ENCODE data around the gene MN1.

The MN1 gene

GRCh38 chr22:27754888-27755480 is 46.6 kb downstream of the MN1 start:
- no peaks in the 10 kb centered on the region for H3K9me3 ChIP-seq (ENCODE audit: control insufficient read depth, insufficient read depth, low read length)
- H3K4me3 ChIP-seq (ENCODE audit: low read depth, low read length), result no peak overlapping the region
- no peaks in the 10 kb centered on the region for H3K36me3 ChIP-seq (ENCODE audit: control insufficient read depth, insufficient read depth, low read length)
- no peak overlapping the region for H3K9ac ChIP-seq (ENCODE audit: low read depth, low read length)
- peaks cover 12% of the 10 kb centered on the region for H3K4me1 ChIP-seq (ENCODE audit: control insufficient read depth, insufficient read depth, low read length)
- no peak overlapping the region for H3K27ac ChIP-seq (ENCODE audit: low read depth, low read length)
- H3K27me3 ChIP-seq (ENCODE audit: control insufficient read depth, insufficient read depth, low read length), result no peaks in the 10 kb centered on the region

GRCh38 chr22:27754247-27754887 is 47.2 kb downstream of the MN1 start:
- no peaks in the 10 kb centered on the region for H3K36me3 ChIP-seq (ENCODE audit: control insufficient read depth, insufficient read depth, low read length)
- no peaks in the 10 kb centered on the region for H3K9me3 ChIP-seq (ENCODE audit: control insufficient read depth, insufficient read depth, low read length)
- H3K27ac ChIP-seq (ENCODE audit: low read depth, low read length), result no peak overlapping the region
- H3K9ac ChIP-seq (ENCODE audit: low read depth, low read length), result no peak overlapping the region
- H3K4me3 ChIP-seq (ENCODE audit: low read depth, low read length), result no peak overlapping the region
- peaks cover 18% of the 10 kb centered on the region for H3K4me1 ChIP-seq (ENCODE audit: control insufficient read depth, insufficient read depth, low read length)
- peaks cover 1% of the 10 kb centered on the region; the same call in 1 of the 2 replicates for H3K27me3 ChIP-seq (ENCODE audit: control insufficient read depth, insufficient read depth, low read length)

GRCh38 chr22:27752771-27753170 is 48.8 kb downstream of the MN1 start:
- Histone ChIP-seq H3K4me3 (ENCODE audit: low read depth, low read length) (no peak overlapping the region), H3K27ac (ENCODE audit: low read depth, low read length) (no peak overlapping the region), H3K27me3 (ENCODE audit: control insufficient read depth, insufficient read depth, low read length) (peaks cover 3% of the 10 kb centered on the region; the same call in 1 of the 2 replicates), H3K4me1 (ENCODE audit: control insufficient read depth, insufficient read depth, low read length) (peaks cover 32% of the 10 kb centered on the region), H3K9me3 (ENCODE audit: control insufficient read depth, insufficient read depth, low read length) (no peaks in the 10 kb centered on the region), H3K36me3 (ENCODE audit: control insufficient read depth, insufficient read depth, low read length) (no peaks in the 10 kb centered on the region), H3K9ac (ENCODE audit: low read depth, low read length) (no peak overlapping the region)

GRCh38 chr22:27752141-27752540 is 49.4 kb downstream of the MN1 start:
- H3K4me3 ChIP-seq (ENCODE audit: low read depth, low read length), result no peak overlapping the region
- H3K9me3 ChIP-seq (ENCODE audit: control insufficient read depth, insufficient read depth, low read length), result no peaks in the 10 kb centered on the region
- no peak overlapping the region for H3K9ac ChIP-seq (ENCODE audit: low read depth, low read length)
- H3K36me3 ChIP-seq (ENCODE audit: control insufficient read depth, insufficient read depth, low read length), result no peaks in the 10 kb centered on the region
- H3K27me3 ChIP-seq (ENCODE audit: control insufficient read depth, insufficient read depth, low read length), result peaks cover 3% of the 10 kb centered on the region; the same call in 1 of the 2 replicates
- no peak overlapping the region for H3K27ac ChIP-seq (ENCODE audit: low read depth, low read length)
- H3K4me1 ChIP-seq (ENCODE audit: control insufficient read depth, insufficient read depth, low read length), result peaks cover 36% of the 10 kb centered on the region

GRCh38 chr22:27751277-27752070 is 50.1 kb downstream of the MN1 start:
- H3K27ac ChIP-seq (ENCODE audit: low read depth, low read length), result no peak overlapping the region

GRCh38 chr22:27750584-27751265 is 50.8 kb downstream of the MN1 start:
- Histone ChIP-seq H3K4me3 (ENCODE audit: low read depth, low read length) (no peak overlapping the region), H3K27me3 (ENCODE audit: control insufficient read depth, insufficient read depth, low read length) (peaks cover 3% of the 10 kb centered on the region; the same call in 1 of the 2 replicates), H3K27ac (ENCODE audit: low read depth, low read length) (no peak overlapping the region), H3K9me3 (ENCODE audit: control insufficient read depth, insufficient read depth, low read length) (no peaks in the 10 kb centered on the region), H3K4me1 (ENCODE audit: control insufficient read depth, insufficient read depth, low read length) (peaks cover 45% of the 10 kb centered on the region), H3K9ac (ENCODE audit: low read depth, low read length) (no peak overlapping the region), H3K36me3 (ENCODE audit: control insufficient read depth, insufficient read depth, low read length) (no peaks in the 10 kb centered on the region)

More at GRCh38 chr22:27751277-27752070, 50.1 kb downstream of the MN1 start:
- H3K27me3 ChIP-seq (ENCODE audit: control insufficient read depth, insufficient read depth, low read length), result peaks cover 3% of the 10 kb centered on the region; the same call in 1 of the 2 replicates
- H3K9me3 ChIP-seq (ENCODE audit: control insufficient read depth, insufficient read depth, low read length), result no peaks in the 10 kb centered on the region
- no peak overlapping the region for H3K4me3 ChIP-seq (ENCODE audit: low read depth, low read length)
- no peak overlapping the region for H3K9ac ChIP-seq (ENCODE audit: low read depth, low read length)
- H3K4me1 ChIP-seq (ENCODE audit: control insufficient read depth, insufficient read depth, low read length), result peaks cover 38% of the 10 kb centered on the region
- no peaks in the 10 kb centered on the region for H3K36me3 ChIP-seq (ENCODE audit: control insufficient read depth, insufficient read depth, low read length)

GRCh38 chr22:27749597-27750225 is 51.8 kb downstream of the MN1 start:
- Histone ChIP-seq H3K9me3 (ENCODE audit: control insufficient read depth, insufficient read depth, low read length) (no peaks in the 10 kb centered on the region), H3K27me3 (ENCODE audit: control insufficient read depth, insufficient read depth, low read length) (peaks cover 3% of the 10 kb centered on the region; the same call in 1 of the 2 replicates), H3K27ac (ENCODE audit: low read depth, low read length) (peak overlapping the region; percentile 33), H3K4me1 (ENCODE audit: control insufficient read depth, insufficient read depth, low read length) (peaks cover 53% of the 10 kb centered on the region), H3K9ac (ENCODE audit: low read depth, low read length) (no peak overlapping the region), H3K36me3 (ENCODE audit: control insufficient read depth, insufficient read depth, low read length) (no peaks in the 10 kb centered on the region), H3K4me3 (ENCODE audit: low read depth, low read length) (no peak overlapping the region)

GRCh38 chr22:27748751-27749191 is 52.8 kb downstream of the MN1 start:
- H3K36me3 ChIP-seq (ENCODE audit: control insufficient read depth, insufficient read depth, low read length), result no peaks in the 10 kb centered on the region
- no peak overlapping the region for H3K9ac ChIP-seq (ENCODE audit: low read depth, low read length)
- 0 out of 2 replicates have a peak overlapping the region, but pooled peaks have one; percentile 28 for H3K4me3 ChIP-seq (ENCODE audit: low read depth, low read length)
- H3K27ac ChIP-seq (ENCODE audit: low read depth, low read length), result peak overlapping the region; percentile 44
- peaks cover 3% of the 10 kb centered on the region; the same call in 1 of the 2 replicates for H3K27me3 ChIP-seq (ENCODE audit: control insufficient read depth, insufficient read depth, low read length)
- peaks cover 53% of the 10 kb centered on the region for H3K4me1 ChIP-seq (ENCODE audit: control insufficient read depth, insufficient read depth, low read length)
- no peaks in the 10 kb centered on the region for H3K9me3 ChIP-seq (ENCODE audit: control insufficient read depth, insufficient read depth, low read length)

- Histone ChIP-seq H3K36me3 (ENCODE audit: control insufficient read depth, insufficient read depth, low read length) (no peaks in the 10 kb centered on the region), H3K9me3 (ENCODE audit: control insufficient read depth, insufficient read depth, low read length) (no peaks in the 10 kb centered on the region), H3K4me3 (ENCODE audit: low read depth, low read length) (0 out of 2 replicates have a peak overlapping the region, but pooled peaks have one; percentile 28), H3K4me1 (ENCODE audit: control insufficient read depth, insufficient read depth, low read length) (peaks cover 53% of the 10 kb centered on the region), H3K27me3 (ENCODE audit: control insufficient read depth, insufficient read depth, low read length) (peaks cover 3% of the 10 kb centered on the region; the same call in 1 of the 2 replicates), H3K9ac (ENCODE audit: low read depth, low read length) (no peak overlapping the region), H3K27ac (ENCODE audit: low read depth, low read length) (no peak overlapping the region)
These were observed 53.2 kb downstream of the MN1 start for GRCh38 chr22:27748349-27748748.
